Thyroid gland (tissue), 4 donors: ENCODE results near the gene ANO1. TPM values are rescaled to one million over a fixed set of nuclear protein-coding genes. Genes with fewer than 3 reads are reported as not detected.

ENCODE experiments used
- DNase-seq, 2 donors: peaks; one replicate each; pipeline ENCODE4 v3.0.0-alpha.2; 2019
- H3K27ac ChIP-seq, 3 donors: fragments of 200-600 bp; sonication (generic); 1 replicate in 2 of 3; 2 replicates in 1 of 3; pipeline ENCODE4 v1.5.1; 2016 to 2019; ENCODE audit warnings: mild to moderate bottlenecking in 1 of 3, moderate library complexity in 1 of 3
- H3K27me3 ChIP-seq: fragments of 200-600 bp; sonication (generic); one replicate; pipeline ENCODE4 v1.5.1; 2019
- H3K36me3 ChIP-seq, 2 donors: fragments of 200-600 bp; sonication (generic); one replicate each; pipeline ENCODE4 v1.5.1; 2016 to 2019
- H3K4me1 ChIP-seq, 2 donors: fragments of 200-600 bp; sonication (generic); one replicate each; pipeline ENCODE4 v1.5.1; 2017 to 2019
- H3K4me3 ChIP-seq, 3 donors: fragments of 200-600 bp; sonication (generic); replicated peaks in 1 of 3; 1 replicate in 2 of 3; 2 replicates in 1 of 3; pipeline ENCODE4 v1.5.1; 2016; ENCODE audit warnings: mild to moderate bottlenecking in 1 of 3
- H3K9me3 ChIP-seq: fragments of 200-600 bp; sonication (generic); one replicate; pipeline ENCODE4 v1.5.1; 2017
- POLR2A ChIP-seq, 2 donors: fragments of 450-650 bp; IDR thresholded peaks; one replicate each; pipeline ENCODE4 v1.6.1; 2017; ENCODE audit warnings: antibody characterized with exemption in 2 of 2, mild to moderate bottlenecking in 2 of 2, moderate library complexity in 1 of 2
- WGBS, 2 donors: methylation state at CpG; one replicate each; pipeline ENCODE4 v1.1.5; 2017; 5-methylcytosine and 5-hydroxymethylcytosine counted together
- intact Hi-C: fragments of 100-400 bp; cut with DNase I; formaldehyde crosslinking; loops from one replicate; pipeline ENCODE4 v1.15.1; 2023
- total RNA-seq, 4 donors: library from RNA; depleted of rRNA; stranded (reverse); fragments of >200 nt; gene quantifications; one replicate each; pipeline ENCODE4 v1.2.3, GENCODE V29; 2016
- TF ChIP-seq, protein P1 (sequence below), 6 experiments: fragments of 200-600 bp in 3 of 6; fragments of 450-650 bp in 3 of 6; sonication (generic) in 3 of 6; IDR thresholded peaks; one replicate each; pipeline ENCODE4 v1.5.1; 2016 to 2019; ENCODE audit warnings: antibody characterized with exemption in 6 of 6, mild to moderate bottlenecking in 2 of 6, inconsistent platforms in 1 of 6, moderate library complexity in 1 of 6

Gene ANO1
- total RNA-seq, 4 donors from 2014 or later, result 25.8 to 56.2 (median 35.3) TPM

DNA sequence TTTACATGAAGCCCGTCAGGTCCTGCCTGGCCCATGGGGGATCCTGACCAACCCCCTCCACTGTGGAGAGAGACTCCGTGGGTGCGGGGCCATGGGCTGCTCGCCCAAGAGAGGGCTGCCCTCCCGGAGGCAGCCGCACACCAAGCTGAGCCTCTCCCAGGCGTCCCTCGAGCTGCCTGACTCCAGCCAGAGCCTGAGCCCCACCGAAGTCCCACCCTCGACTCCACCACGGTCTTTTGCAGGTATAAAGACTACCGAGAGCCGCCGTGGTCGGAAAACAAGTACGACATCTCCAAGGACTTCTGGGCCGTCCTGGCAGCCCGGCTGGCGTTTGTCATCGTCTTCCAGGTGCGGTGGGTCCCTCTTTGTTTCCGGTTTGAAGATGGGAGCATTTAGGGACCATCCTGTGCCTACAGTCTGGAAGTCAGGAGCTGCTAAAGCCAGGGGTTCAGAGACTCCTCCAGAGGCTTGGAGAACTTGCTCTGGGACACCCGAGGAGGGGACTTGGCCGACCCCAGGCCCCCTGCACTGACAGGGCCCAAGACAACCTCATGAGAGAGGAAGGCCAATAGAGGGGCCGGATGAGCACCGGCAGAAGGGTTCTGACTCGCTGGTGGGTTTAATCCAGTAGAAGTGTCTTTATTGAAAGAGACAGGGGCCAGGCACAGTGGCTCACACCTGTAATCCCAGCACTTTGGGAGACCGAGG lies 107.4 kb downstream of the ANO1 start:
- H3K9me3 ChIP-seq, result no peaks in the 10 kb centered on the region
- no peak for TF ChIP-seq POLR2A (IDR thresholded peaks at IDR 0.05)
- TF ChIP-seq, protein P1, sequence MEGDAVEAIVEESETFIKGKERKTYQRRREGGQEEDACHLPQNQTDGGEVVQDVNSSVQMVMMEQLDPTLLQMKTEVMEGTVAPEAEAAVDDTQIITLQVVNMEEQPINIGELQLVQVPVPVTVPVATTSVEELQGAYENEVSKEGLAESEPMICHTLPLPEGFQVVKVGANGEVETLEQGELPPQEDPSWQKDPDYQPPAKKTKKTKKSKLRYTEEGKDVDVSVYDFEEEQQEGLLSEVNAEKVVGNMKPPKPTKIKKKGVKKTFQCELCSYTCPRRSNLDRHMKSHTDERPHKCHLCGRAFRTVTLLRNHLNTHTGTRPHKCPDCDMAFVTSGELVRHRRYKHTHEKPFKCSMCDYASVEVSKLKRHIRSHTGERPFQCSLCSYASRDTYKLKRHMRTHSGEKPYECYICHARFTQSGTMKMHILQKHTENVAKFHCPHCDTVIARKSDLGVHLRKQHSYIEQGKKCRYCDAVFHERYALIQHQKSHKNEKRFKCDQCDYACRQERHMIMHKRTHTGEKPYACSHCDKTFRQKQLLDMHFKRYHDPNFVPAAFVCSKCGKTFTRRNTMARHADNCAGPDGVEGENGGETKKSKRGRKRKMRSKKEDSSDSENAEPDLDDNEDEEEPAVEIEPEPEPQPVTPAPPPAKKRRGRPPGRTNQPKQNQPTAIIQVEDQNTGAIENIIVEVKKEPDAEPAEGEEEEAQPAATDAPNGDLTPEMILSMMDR (IDR thresholded peaks at IDR 0.05), result no peak
- H3K27me3 ChIP-seq, result no peaks in the 10 kb centered on the region
- DNase-seq, result no peak
- WGBS, 2 donors, result 93% methylated on average over 22 to 25 of the region's 28 CpGs
- H3K4me3 ChIP-seq, result no peak overlapping the region
- peaks cover 0 to 4% of the 10 kb centered on the region in 2 donors for H3K36me3 ChIP-seq
- H3K27ac ChIP-seq, result no peak overlapping the region
- H3K4me1 ChIP-seq, result no peaks in the 10 kb centered on the region
- intact Hi-C loops, result no loop called here

DNA sequence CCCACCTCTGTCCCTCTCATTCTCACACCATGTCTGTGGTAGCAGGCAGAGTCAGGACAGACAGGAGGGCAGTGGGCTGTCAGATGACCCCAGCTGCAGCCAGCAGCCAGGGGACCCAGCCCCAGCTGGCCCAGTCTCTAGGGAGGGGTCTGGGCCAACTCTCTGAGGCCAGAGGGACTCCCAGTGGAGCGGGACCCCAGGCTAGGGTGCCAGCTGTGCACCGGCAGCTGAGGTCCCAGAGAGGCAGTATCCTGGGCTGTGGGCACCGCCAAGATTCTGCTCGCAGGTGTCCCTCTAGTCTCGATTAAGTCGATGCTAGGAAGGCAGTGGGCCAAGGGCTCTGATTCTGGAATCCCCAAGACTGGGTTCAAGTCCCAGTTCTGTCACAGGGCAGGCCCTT lies 108.3 kb downstream of the ANO1 start:
- Histone ChIP-seq H3K27me3 (no peaks in the 10 kb centered on the region), H3K27ac (no peak overlapping the region), H3K4me3 (no peak overlapping the region), H3K4me1 (no peaks in the 10 kb centered on the region), H3K9me3 (no peaks in the 10 kb centered on the region), H3K36me3 (peaks cover 0 to 4% of the 10 kb centered on the region in 2 donors)
- TF ChIP-seq POLR2A (IDR thresholded peaks at IDR 0.05), result no peak
- TF ChIP-seq, protein P1 (IDR thresholded peaks at IDR 0.05), result no peak
- 92 to 100% methylated on average over 1 to 6 of the region's 6 CpGs for WGBS, 2 donors
- no peak for DNase-seq
- intact Hi-C loops, result no loop called here

DNA sequence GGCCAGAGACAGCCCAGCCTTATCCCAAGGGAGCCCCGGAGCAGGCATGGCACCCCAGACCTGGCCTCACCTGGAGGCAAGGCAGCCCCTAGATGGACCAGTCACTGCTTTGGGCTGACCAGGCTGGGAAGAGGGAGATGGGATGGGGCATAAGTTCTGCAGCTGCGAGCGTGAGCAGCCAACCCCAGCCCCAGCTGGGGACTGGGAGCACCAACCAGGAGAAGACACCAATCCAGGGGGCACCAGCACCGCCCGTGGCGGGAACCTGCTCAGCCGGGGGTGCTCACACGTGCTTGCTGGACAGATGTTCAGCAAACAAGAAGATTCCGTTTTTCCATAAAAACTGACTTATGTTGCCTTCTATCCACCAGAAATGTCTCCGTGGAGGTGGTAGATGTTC lies 108.8 kb downstream of the ANO1 start:
- intact Hi-C loops, result no loop called here
- Histone ChIP-seq H3K27me3 (no peaks in the 10 kb centered on the region), H3K4me3 (no peak overlapping the region), H3K9me3 (no peaks in the 10 kb centered on the region), H3K36me3 (peaks cover 0 to 4% of the 10 kb centered on the region in 2 donors), H3K27ac (no peak overlapping the region), H3K4me1 (no peaks in the 10 kb centered on the region)
- no peak for DNase-seq
- TF ChIP-seq, protein P1 (IDR thresholded peaks at IDR 0.05), result no peak
- TF ChIP-seq POLR2A (IDR thresholded peaks at IDR 0.05), result no peak
- 91 to 99% methylated on average over 6 to 10 of the region's 10 CpGs for WGBS, 2 donors

DNA sequence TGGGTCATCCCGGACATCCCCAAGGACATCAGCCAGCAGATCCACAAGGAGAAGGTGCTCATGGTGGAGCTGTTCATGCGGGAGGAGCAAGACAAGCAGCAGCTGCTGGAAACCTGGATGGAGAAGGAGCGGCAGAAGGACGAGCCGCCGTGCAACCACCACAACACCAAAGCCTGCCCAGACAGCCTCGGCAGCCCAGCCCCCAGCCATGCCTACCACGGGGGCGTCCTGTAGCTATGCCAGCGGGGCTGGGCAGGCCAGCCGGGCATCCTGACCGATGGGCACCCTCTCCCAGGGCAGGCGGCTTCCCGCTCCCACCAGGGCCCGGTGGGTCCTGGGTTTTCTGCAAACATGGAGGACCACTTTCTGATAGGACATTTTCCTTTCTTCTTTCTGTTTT lies 109.7 kb downstream of the ANO1 start:
- no peak overlapping the region for H3K27ac ChIP-seq
- peaks cover 0 to 4% of the 10 kb centered on the region in 2 donors for H3K36me3 ChIP-seq
- H3K4me1 ChIP-seq, result no peaks in the 10 kb centered on the region
- TF ChIP-seq, protein P1 (IDR thresholded peaks at IDR 0.05), result no peak
- no peak for TF ChIP-seq POLR2A (IDR thresholded peaks at IDR 0.05)
- H3K9me3 ChIP-seq, result no peaks in the 10 kb centered on the region
- H3K4me3 ChIP-seq, result no peak overlapping the region
- WGBS, 2 donors, result 85 to 92% methylated on average over 14 to 15 of the region's 15 CpGs
- no peaks in the 10 kb centered on the region for H3K27me3 ChIP-seq
- intact Hi-C loops, result no loop called here
- DNase-seq, result no peak

DNA sequence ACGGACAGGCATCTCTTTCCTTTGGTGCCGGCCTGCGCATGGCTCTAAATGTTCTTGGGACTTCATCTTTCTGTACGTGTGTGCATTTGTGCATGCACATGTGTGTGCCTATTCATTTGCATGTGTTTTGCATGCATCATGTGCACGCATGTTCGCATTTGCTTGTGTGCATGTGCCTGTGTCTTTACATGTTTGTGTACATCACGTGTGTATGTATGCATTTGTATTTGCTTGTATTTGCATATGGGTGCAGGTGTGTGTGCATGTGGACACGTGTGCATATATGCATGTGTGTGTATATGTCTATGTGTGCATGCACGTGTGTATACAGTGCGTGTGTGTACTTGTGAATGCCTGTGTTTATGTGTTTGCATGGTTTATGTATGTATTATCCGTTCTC lies 111.5 kb downstream of the ANO1 start:
- 91 to 95% methylated on average over 11 of the region's 11 CpGs for WGBS, 2 donors
- Histone ChIP-seq H3K36me3 (peaks cover 0 to 4% of the 10 kb centered on the region in 2 donors), H3K4me1 (no peaks in the 10 kb centered on the region), H3K4me3 (no peak overlapping the region), H3K9me3 (no peaks in the 10 kb centered on the region), H3K27ac (no peak overlapping the region), H3K27me3 (no peaks in the 10 kb centered on the region)
- no peak for DNase-seq
- no peak for TF ChIP-seq POLR2A (IDR thresholded peaks at IDR 0.05)
- TF ChIP-seq, protein P1 (IDR thresholded peaks at IDR 0.05), result no peak
- intact Hi-C loops, result loop anchor here (5.0 kb wide), 1 partner anchor 502 kb away; no protein-coding TSS in a partner anchor
